ACHN (cell line): ENCODE measurements around the gene SCYGR7.
A peak's percentile ranks its signal among the peaks of the same experiment; 100 is the strongest.
"Not testable (repeated sequence)": the region's sequence is repeated elsewhere in the genome, so short reads cannot be mapped to it uniquely, and the experiment has no call there.

Experiments used
- DNase-seq: peaks from one replicate; pipeline ENCODE4 v3.0.0-alpha.2; 2015
- in situ Hi-C: cut with HindIII; loops from 2 replicates; pipeline ENCODE4 v1.10.0; 2017; ENCODE audit warnings: low sequenced_read_pairs, low pct_ligation_motif_present, low pct_unique_long_range_greater_than_20kb

Gene SCYGR7

GRCh38 chr2:227745594-227745993, 17.5 kb downstream of the SCYGR7 start, which contains the start of gene SCYGR8:
Gene SCYGR8, plus strand, starts transcription at chr2:227745894. Its CDS starts 0 bp downstream, at chr2:227745894.
- no peak for DNase-seq
- in situ Hi-C loops, result no loop called here

GRCh38 chr2:227748079-227748478, 19.9 kb downstream of the SCYGR7 start:
- DNase-seq, result peak; percentile 23
- in situ Hi-C loops, result no loop called here

DNA sequence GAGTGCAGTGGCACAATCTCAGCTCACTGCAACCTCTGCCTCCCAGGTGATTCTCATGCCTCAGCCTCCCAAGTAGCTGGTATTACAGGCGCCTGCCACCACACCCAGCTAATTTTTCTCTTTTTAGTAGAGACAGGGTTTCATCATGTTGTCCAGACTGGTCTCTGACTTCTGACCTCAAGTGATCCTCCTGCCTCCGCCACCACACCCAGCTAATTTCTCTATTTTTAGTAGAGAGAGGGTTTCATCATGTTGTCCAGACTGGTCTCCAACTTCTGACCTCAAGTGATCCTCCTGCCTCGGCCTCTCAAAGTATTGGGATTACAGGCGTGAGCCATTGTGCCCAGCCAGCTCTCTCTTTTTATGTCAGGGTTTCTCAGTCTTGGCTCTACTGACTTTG, 28.1 kb downstream of the SCYGR7 start:
- in situ Hi-C loops, DNase-seq: not testable (repeated sequence)

- DNase-seq, result peak; percentile 90
- in situ Hi-C loops, result no loop called here
These were observed 31.4 kb downstream of the SCYGR7 start for GRCh38 chr2:227759411-227760118.

DNA sequence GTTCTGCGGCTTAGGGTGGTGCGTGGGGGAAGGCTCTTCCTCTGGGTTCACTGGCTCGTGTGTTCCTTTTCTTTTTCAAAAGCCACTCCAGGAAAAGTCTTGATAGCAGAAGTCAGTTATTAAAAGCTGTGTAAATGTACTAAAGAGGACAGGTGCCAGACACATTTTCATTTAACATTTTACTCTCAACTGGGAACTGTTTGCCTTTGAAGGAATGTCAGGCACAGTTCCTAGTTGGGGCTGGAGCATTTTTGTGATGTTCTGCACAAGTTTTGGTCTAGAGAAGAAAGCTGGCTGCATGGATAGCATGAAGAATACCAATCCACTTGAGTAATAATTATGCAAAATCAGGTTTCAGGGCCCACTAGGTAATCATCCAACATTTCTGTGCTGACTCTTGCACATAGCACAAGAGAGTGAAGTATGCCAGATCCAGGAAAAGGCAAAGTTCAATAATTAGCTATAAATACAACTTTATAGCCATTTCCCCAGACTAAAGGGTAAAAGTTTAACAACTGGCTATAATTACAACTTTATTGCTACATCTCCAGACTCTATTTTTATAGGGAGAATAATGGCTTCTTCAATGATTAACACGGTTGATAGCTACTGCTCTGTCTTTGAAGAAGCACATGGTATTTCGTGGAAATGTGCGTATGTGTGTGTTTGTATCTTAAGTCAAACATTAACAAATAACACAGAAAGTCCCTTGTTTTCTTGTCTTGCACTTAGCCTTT, 33.8 kb downstream of the SCYGR7 start:
- in situ Hi-C loops, result no loop called here
- DNase-seq, result peak; percentile 79

DNA sequence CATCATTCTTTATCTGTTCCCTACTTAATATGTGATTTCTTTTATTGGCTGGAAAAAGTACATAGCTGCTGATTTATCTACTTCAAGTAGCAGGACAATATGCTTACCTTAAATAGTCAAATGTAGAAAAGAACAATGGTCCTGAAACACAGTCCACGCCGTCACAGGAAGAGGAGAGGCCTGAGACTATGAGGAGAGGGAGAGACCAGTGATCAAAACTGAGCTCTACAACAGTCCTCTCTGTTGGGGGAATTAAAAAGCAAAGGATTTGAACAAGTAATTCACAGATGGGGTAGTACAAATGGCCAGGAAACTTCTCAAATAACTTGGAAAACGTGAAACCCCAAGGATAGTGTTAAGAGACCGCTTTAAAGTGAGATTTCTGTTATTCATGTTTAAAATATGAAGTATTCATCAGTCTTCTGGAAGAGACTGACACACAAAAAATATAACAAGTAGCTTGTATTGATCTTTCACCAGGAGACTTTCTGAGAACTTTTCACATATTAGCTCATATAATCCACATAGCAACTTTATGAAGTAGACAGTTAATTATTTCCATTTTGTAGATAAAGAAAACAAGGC, 37.7 kb downstream of the SCYGR7 start:
- in situ Hi-C loops, result no loop called here
- no peak for DNase-seq

DNA sequence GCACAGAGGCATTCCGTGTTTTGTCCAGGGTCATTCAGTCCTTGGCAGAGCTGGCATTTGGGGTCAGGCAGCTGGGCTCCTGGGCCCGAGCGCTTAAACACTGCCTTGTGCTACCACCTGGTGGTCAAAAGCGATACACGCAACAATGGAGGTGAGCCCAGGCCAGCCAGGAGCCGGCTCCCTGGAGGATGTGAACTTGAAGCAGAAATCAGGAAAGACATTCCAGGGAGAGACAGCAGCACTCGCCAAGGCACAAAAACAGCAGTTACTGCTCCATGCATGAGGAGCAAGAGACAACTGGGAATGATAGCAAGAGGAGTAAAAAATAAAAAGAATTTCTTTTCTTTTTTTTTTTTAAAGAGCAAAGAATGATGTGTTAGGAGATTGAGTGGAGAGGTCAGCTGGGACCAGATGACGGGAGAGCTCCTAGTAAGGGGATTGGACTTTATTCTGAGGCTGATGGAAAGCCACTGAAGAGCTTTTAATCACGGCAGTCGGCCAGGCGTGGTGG, 38.3 kb downstream of the SCYGR7 start:
- peak; percentile 88 for DNase-seq
- in situ Hi-C loops, result no loop called here

GRCh38 chr2:227767830-227768229, 39.7 kb downstream of the SCYGR7 start:
- no peak for DNase-seq
- in situ Hi-C loops, result no loop called here

DNA sequence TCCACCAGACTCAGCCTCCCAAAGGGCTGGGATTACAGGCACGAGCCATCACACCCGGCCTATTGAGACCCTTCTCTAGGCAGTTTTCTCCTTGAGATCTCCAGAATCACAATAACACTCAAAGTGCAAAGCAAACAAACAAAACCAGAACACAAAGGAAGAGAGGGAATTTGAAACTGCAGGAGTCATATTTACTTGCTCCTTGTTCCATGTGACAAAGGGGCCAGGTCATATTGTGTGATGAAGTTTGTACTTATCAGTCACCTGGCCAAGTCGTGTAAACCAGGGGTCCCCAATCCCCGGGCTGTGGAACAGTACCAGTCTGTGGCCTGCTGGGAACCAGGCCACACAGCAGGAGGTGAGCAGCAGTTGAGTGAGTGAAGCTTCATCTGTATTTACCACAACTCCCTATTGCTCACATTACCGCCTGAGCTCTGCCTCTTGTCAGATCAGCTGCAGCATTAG, 44.1 kb downstream of the SCYGR7 start:
- in situ Hi-C loops, result no loop called here
- no peak for DNase-seq

DNA sequence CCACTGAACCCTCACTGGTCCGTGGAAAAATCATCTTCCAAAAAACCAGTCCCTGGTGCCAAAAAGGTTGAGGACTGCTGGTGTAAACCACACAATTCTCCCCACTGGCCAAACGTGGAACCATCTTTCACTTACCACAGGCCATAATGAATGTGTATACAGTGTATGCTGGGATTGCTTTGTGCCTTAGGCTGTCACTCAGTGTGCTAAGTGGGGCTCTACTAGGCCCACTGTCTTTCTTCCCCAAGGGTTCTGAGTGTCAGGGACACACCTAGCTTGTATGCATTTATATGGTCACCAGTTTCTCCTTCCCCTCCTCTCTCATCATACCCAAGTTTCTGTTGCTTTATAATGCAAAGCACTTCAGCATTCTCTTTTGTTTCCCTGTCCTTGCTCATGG, 44.8 kb downstream of the SCYGR7 start:
- in situ Hi-C loops, result no loop called here
- DNase-seq, result no peak

GRCh38 chr2:227774011-227774624, 46.0 kb downstream of the SCYGR7 start:
- in situ Hi-C loops, result no loop called here
- DNase-seq, result peak; percentile 60

DNA sequence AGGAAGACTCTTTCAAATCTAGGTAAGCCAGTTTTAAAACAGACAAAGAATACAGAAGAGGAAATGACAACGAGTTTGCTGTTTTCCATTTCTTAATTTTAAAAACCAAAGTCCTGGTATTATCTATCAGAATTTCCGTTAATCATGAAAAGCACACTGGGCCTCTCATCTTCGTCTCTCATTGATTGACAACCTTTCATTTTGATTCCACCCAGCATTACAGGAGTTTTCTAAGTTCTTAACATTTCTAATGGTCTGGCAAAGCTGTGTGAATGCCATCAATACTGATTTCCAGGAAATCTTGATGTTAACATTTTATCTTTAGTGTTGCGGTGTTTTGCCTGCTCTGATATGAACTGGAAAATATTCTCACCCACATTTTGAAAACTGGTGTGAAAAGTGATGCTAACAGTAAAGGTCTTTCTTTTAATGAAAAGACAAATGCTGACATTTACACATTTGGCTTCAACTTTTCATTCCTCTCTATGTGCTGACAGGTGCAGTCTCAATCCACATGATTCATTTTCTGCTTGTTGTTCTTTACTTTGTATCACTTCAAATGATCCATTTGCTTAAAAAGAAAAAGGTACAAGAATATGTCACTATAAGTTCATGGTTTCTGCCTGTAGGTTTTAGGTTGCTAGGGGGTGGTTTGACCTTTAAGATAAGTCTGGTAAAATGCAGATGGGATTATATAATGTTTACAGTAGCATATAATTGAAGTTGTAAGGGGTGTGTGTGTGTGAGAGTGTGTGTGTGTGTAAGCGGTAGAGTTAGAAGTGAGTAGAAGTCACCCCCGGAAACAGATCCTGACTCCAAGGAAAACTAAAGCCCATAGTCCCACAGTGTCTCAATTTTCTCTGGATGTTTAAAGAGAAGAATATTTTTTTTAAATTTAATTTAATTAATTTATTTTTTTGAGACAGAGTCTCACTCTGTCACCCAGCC, 47.0 kb downstream of the SCYGR7 start:
- no peak for DNase-seq
- in situ Hi-C loops, result no loop called here
